Keratinocyte (primary cell): ENCODE results near the gene NME9. TPM values are rescaled to one million over a fixed set of nuclear protein-coding genes. Genes with fewer than 3 reads are reported as not detected.

Source experiments
- DNase-seq: peaks from one replicate; pipeline ENCODE4 v3.0.0-alpha.2; 2011; ENCODE audit warnings: low read depth, missing footprints, low spot score
- FAIRE-seq: peaks from 2 replicates; lab custom pipeline; 2011; peaks lifted over from hg19 to GRCh38; lab: Jason Lieb, UNC
- H2AFZ ChIP-seq: 2 replicates; pipeline ENCODE4 v1.6.0; 2012; ENCODE audit warnings: low read length, control low read depth, inconsistent platforms; ENCODE audit not compliant: control insufficient read depth
- H3K27ac ChIP-seq: 2 replicates; pipeline ENCODE4 v1.5.1; 2011; ENCODE audit warnings: low read length; ENCODE audit not compliant: control insufficient read depth, insufficient read depth
- H3K27me3 ChIP-seq: 3 replicates; pipeline ENCODE4 v1.6.0; 2011; ENCODE audit warnings: low read length; ENCODE audit not compliant: control insufficient read depth, insufficient read depth; ENCODE audit errors: extremely low read depth
- H3K36me3 ChIP-seq, 2 experiments: 2 replicates in 1 of 2; 3 replicates in 1 of 2; pipeline ENCODE4 v1.5.1; 2011; ENCODE audit warnings: low read length in 2 of 2, mild to moderate bottlenecking in 1 of 2; ENCODE audit not compliant: control insufficient read depth in 2 of 2, insufficient read depth in 2 of 2; ENCODE audit errors: extremely low read depth in 1 of 2
- H3K4me1 ChIP-seq: 3 replicates; pipeline ENCODE4 v1.5.1; 2011; ENCODE audit warnings: low read length; ENCODE audit not compliant: control insufficient read depth, insufficient read depth; ENCODE audit errors: extremely low read depth
- H3K4me2 ChIP-seq: 3 replicates; pipeline ENCODE4 v1.6.0; 2011; ENCODE audit warnings: low read depth, low read length; ENCODE audit not compliant: control insufficient read depth, insufficient read depth; ENCODE audit errors: extremely low read depth
- H3K4me3 ChIP-seq, 3 experiments: fragments of 200-600 bp in 1 of 3; sonication (generic) in 1 of 3; 2 replicates in 2 of 3; 3 replicates in 1 of 3; pipeline ENCODE4 v1.5.1; 2011 to 2016; ENCODE audit warnings: low read length in 3 of 3, mild to moderate bottlenecking in 3 of 3, control low read depth in 2 of 3, inconsistent platforms in 1 of 3, low read depth in 1 of 3, mixed read lengths in 1 of 3, mixed run types in 1 of 3, moderate library complexity in 1 of 3; ENCODE audit not compliant: control insufficient read depth in 2 of 3, insufficient read depth in 2 of 3; ENCODE audit errors: extremely low read depth in 1 of 3
- H3K79me2 ChIP-seq: 2 replicates; pipeline ENCODE4 v1.6.0; 2012; ENCODE audit warnings: low read length; ENCODE audit not compliant: control insufficient read depth, insufficient read depth
- H3K9ac ChIP-seq: 3 replicates; pipeline ENCODE4 v1.6.0; 2011; ENCODE audit warnings: low read length; ENCODE audit not compliant: control insufficient read depth, insufficient read depth; ENCODE audit errors: extremely low read depth
- H3K9me1 ChIP-seq: 3 replicates; pipeline ENCODE4 v1.6.0; 2011; ENCODE audit warnings: low read length; ENCODE audit not compliant: control insufficient read depth, insufficient read depth; ENCODE audit errors: extremely low read depth
- H3K9me3 ChIP-seq: 2 replicates; pipeline ENCODE4 v1.5.1; 2012; ENCODE audit warnings: low read depth, low read length; ENCODE audit not compliant: control insufficient read depth
- H4K20me1 ChIP-seq: 3 replicates; pipeline ENCODE4 v1.6.0; 2011; ENCODE audit warnings: low read length; ENCODE audit not compliant: control insufficient read depth, insufficient read depth; ENCODE audit errors: extremely low read depth
- CTCF ChIP-seq, 3 experiments: IDR thresholded peaks in 1 of 3; conservative IDR thresholded peaks in 1 of 3; optimal IDR thresholded peaks in 1 of 3; 2 replicates in 2 of 3; 3 replicates in 1 of 3; pipeline versions ENCODE3 to v1.5.1; 2011; ENCODE audit warnings: low read length in 3 of 3, mild to moderate bottlenecking in 3 of 3, moderate library complexity in 2 of 3, control low read depth in 1 of 3, inconsistent platforms in 1 of 3; ENCODE audit not compliant: insufficient read depth in 2 of 3; ENCODE audit errors: extremely low read depth in 1 of 3
- EZH2 ChIP-seq: IDR thresholded peaks from one replicate; pipeline ENCODE4 v1.6.1; 2012; ENCODE audit warnings: inconsistent platforms, mild to moderate bottlenecking, low read length, moderate library complexity
- dilution Hi-C: fragments of 300-500 bp; cut with MboI; formaldehyde crosslinking; loops from one replicate; pipeline ENCODE4 v1.7.0; 2020; ENCODE audit warnings: low sequenced_read_pairs; ENCODE audit not compliant: extremely low pct_ligation_motif_present
- polyA plus RNA-seq, 5 experiments: library from polyadenylated mRNA; depleted of rRNA in 3 of 5; stranded (reverse) in 3 of 5; stranded (forward) in 1 of 5; unstranded in 1 of 5; fragments of >200 nt; gene quantifications; 1 replicate in 1 of 5; 2 replicates in 3 of 5; 3 replicates in 1 of 5; pipeline versions ENCODE4 v1.2.1 to v1.2.3, GENCODE V29; 2011 to 2012; ENCODE audit warnings: missing spikeins in 2 of 5, low read depth in 1 of 5, low replicate concordance in 1 of 5

The NME9 gene
- polyA plus RNA-seq, 1 donor (not counting 4 experiments of a cell fraction or from before 2014, with no cell fraction given) = 0.05 TPM

- no peak for TF ChIP-seq EZH2
- no peak for TF ChIP-seq CTCF (optimal IDR thresholded peaks at IDR 0.05 in 1 of 3, IDR thresholded peaks at IDR 0.05 in 1 of 3, conservative IDR thresholded peaks at IDR 0.05 in 1 of 3; ENCODE audit: extremely low read depth in 1 of 3, insufficient read depth in 2 of 3, low read length in 3 of 3)
- dilution Hi-C loops = no loop called here
- no peaks in the 10 kb centered on the region for H3K27me3 ChIP-seq
- no peak for FAIRE-seq
- no peaks in the 10 kb centered on the region for H3K79me2 ChIP-seq
- no peaks in the 10 kb centered on the region for H3K4me1 ChIP-seq
- H4K20me1 ChIP-seq = no peaks in the 10 kb centered on the region
- H3K9ac ChIP-seq = no peak overlapping the region
- H3K36me3 ChIP-seq = no peaks in the 10 kb centered on the region
- no peak overlapping the region for H3K4me2 ChIP-seq
- no peaks in the 10 kb centered on the region for H3K9me1 ChIP-seq
- H3K4me3 ChIP-seq = no peak overlapping the region
- H2AFZ ChIP-seq = no peak overlapping the region
- DNase-seq = no peak
- H3K27ac ChIP-seq = no peak overlapping the region
- no peaks in the 10 kb centered on the region for H3K9me3 ChIP-seq
Measured at GRCh38 chr3:138340511-138340910, 10.9 kb upstream of the NME9 start.

- no peak overlapping the region for H3K4me3 ChIP-seq
- dilution Hi-C loops = no loop called here
- H3K27me3 ChIP-seq = peaks cover 3% of the 10 kb centered on the region
- no peaks in the 10 kb centered on the region for H4K20me1 ChIP-seq
- no peak for FAIRE-seq
- H3K79me2 ChIP-seq = no peaks in the 10 kb centered on the region
- H3K36me3 ChIP-seq = no peaks in the 10 kb centered on the region
- TF ChIP-seq EZH2 (no peak), CTCF (optimal IDR thresholded peaks at IDR 0.05 in 1 of 3, IDR thresholded peaks at IDR 0.05 in 1 of 3, conservative IDR thresholded peaks at IDR 0.05 in 1 of 3; ENCODE audit: extremely low read depth in 1 of 3, insufficient read depth in 2 of 3, low read length in 3 of 3) (no peak)
- H3K9me3 ChIP-seq = no peaks in the 10 kb centered on the region
- no peaks in the 10 kb centered on the region for H3K4me1 ChIP-seq
- no peak overlapping the region for H2AFZ ChIP-seq
- no peak overlapping the region for H3K9ac ChIP-seq
- no peak for DNase-seq
- no peaks in the 10 kb centered on the region for H3K9me1 ChIP-seq
- no peak overlapping the region for H3K27ac ChIP-seq
- no peak overlapping the region for H3K4me2 ChIP-seq
Measured at GRCh38 chr3:138338811-138339210, 9.2 kb upstream of the NME9 start.
